Neural cell (in vitro differentiated cells): ENCODE data around the gene ADAMTS2.

Experiments used
- EP300 ChIP-seq: fragments of 450-650 bp; conservative IDR thresholded peaks from 2 replicates; pipeline ENCODE4 v1.6.1; 2014; ENCODE audit warnings: antibody characterized with exemption, mild to moderate bottlenecking, moderate library complexity; ENCODE audit not compliant: poor library complexity, severe bottlenecking
- MXI1 ChIP-seq: fragments of 450-650 bp; conservative IDR thresholded peaks from 2 replicates; pipeline ENCODE4 v1.6.1; 2014; ENCODE audit warnings: antibody characterized with exemption, mild to moderate bottlenecking; ENCODE audit not compliant: poor library complexity, severe bottlenecking
- POLR2AphosphoS5 ChIP-seq: IDR thresholded peaks from 2 replicates; pipeline ENCODE4 v1.6.1; 2012
- RAD21 ChIP-seq: fragments of 450-650 bp; conservative IDR thresholded peaks from 2 replicates; pipeline ENCODE4 v1.6.1; 2014; ENCODE audit warnings: antibody characterized with exemption, mild to moderate bottlenecking, moderate library complexity
- SMC3 ChIP-seq: fragments of 450-650 bp; conservative IDR thresholded peaks from 2 replicates; pipeline ENCODE4 v1.6.1; 2014; ENCODE audit warnings: antibody characterized with exemption, mild to moderate bottlenecking, moderate library complexity; ENCODE audit not compliant: poor library complexity
- TF ChIP-seq, protein P1 (sequence below): fragments of 450-650 bp; IDR thresholded peaks from 2 replicates; pipeline ENCODE4 v1.5.1; 2014; ENCODE audit warnings: antibody characterized with exemption, mild to moderate bottlenecking, moderate library complexity; ENCODE audit not compliant: poor library complexity, severe bottlenecking
- TF ChIP-seq, protein P2 (sequence below): IDR thresholded peaks from 2 replicates; pipeline ENCODE4 v1.6.1; 2012; ENCODE audit warnings: borderline replicate concordance

DNA sequence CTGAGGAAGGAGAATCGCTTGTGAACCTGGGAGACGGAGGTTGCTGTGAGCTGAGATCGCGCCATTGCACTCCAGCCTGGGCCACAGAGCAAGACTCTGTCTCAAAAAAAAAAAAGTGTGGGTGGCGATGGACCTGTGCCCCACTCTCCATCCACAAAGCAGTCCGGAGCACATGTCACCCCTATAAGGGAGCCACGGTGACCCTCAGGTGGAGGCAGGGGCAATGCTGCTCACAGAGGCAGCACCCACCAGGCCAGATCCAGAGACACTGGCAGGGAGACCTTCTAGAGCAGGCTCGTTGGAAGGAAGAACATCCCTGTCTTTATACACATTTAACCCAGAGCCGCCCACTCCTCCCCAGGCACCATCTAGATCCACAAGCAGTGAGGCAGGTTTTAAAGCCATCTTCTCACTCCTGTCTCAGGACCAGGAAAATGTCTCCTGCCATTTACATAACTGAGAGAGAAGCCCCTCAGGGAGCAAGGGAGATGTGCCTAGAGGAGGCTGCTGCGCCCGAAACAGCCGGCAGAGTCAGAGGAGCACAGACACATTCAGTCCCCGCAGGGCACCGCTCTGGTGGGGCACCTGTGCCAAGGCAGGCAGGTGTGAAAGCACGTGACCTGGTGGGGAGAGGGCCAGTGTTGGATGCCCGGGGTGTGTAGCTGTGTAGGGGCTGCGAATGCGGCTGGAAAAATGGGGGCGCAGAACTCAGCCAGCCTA lies 31.6 kb upstream of the ADAMTS2 start:
- TF ChIP-seq, protein P1, sequence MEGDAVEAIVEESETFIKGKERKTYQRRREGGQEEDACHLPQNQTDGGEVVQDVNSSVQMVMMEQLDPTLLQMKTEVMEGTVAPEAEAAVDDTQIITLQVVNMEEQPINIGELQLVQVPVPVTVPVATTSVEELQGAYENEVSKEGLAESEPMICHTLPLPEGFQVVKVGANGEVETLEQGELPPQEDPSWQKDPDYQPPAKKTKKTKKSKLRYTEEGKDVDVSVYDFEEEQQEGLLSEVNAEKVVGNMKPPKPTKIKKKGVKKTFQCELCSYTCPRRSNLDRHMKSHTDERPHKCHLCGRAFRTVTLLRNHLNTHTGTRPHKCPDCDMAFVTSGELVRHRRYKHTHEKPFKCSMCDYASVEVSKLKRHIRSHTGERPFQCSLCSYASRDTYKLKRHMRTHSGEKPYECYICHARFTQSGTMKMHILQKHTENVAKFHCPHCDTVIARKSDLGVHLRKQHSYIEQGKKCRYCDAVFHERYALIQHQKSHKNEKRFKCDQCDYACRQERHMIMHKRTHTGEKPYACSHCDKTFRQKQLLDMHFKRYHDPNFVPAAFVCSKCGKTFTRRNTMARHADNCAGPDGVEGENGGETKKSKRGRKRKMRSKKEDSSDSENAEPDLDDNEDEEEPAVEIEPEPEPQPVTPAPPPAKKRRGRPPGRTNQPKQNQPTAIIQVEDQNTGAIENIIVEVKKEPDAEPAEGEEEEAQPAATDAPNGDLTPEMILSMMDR: no peak
- TF ChIP-seq EP300: no peak
- TF ChIP-seq, protein P2, sequence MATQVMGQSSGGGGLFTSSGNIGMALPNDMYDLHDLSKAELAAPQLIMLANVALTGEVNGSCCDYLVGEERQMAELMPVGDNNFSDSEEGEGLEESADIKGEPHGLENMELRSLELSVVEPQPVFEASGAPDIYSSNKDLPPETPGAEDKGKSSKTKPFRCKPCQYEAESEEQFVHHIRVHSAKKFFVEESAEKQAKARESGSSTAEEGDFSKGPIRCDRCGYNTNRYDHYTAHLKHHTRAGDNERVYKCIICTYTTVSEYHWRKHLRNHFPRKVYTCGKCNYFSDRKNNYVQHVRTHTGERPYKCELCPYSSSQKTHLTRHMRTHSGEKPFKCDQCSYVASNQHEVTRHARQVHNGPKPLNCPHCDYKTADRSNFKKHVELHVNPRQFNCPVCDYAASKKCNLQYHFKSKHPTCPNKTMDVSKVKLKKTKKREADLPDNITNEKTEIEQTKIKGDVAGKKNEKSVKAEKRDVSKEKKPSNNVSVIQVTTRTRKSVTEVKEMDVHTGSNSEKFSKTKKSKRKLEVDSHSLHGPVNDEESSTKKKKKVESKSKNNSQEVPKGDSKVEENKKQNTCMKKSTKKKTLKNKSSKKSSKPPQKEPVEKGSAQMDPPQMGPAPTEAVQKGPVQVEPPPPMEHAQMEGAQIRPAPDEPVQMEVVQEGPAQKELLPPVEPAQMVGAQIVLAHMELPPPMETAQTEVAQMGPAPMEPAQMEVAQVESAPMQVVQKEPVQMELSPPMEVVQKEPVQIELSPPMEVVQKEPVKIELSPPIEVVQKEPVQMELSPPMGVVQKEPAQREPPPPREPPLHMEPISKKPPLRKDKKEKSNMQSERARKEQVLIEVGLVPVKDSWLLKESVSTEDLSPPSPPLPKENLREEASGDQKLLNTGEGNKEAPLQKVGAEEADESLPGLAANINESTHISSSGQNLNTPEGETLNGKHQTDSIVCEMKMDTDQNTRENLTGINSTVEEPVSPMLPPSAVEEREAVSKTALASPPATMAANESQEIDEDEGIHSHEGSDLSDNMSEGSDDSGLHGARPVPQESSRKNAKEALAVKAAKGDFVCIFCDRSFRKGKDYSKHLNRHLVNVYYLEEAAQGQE: no peak
- TF ChIP-seq RAD21: no peak
- no peak for TF ChIP-seq POLR2AphosphoS5
- no peak for TF ChIP-seq SMC3
- TF ChIP-seq MXI1: no peak
